Left lung (tissue), 10 donors: ENCODE data around the gene DUSP28. TPM values are rescaled to one million over a fixed set of nuclear protein-coding genes. Genes with fewer than 3 reads are reported as not detected.

Source experiments
- ATAC-seq: fragments of 200-7000 bp; cut with Tn5 transposase; one replicate; pipeline ENCODE4 v1.9.1; 2020; ENCODE audit warnings: moderate library complexity
- DNase-seq, 4 donors: peaks; one replicate each; pipeline ENCODE4 v3.0.0-alpha.2; 2013 to 2020
- H3K27ac ChIP-seq, 2 donors: fragments of 200-600 bp; sonication (generic) in 1 of 2; one replicate each; pipeline versions ENCODE4 v1.5.0 to v1.8.0; 2020 to 2021
- H3K27me3 ChIP-seq, 2 donors: fragments of 200-600 bp; sonication (generic) in 1 of 2; one replicate each; pipeline versions ENCODE4 v1.5.0 to v1.8.0; 2020 to 2021
- H3K36me3 ChIP-seq, 2 donors: fragments of 200-600 bp; sonication (generic) in 1 of 2; one replicate each; pipeline versions ENCODE4 v1.5.0 to v1.8.0; 2020 to 2021
- H3K4me1 ChIP-seq, 2 donors: fragments of 200-600 bp; one replicate each; pipeline ENCODE4 v1.8.0; 2021
- H3K4me3 ChIP-seq, 2 donors: fragments of 200-600 bp; sonication (generic) in 1 of 2; one replicate each; pipeline versions ENCODE4 v1.5.0 to v1.8.0; 2020 to 2021; ENCODE audit warnings: mild to moderate bottlenecking in 1 of 2
- H3K9me3 ChIP-seq, 2 donors: fragments of 200-600 bp; sonication (generic) in 1 of 2; one replicate each; pipeline versions ENCODE4 v1.5.0 to v1.8.0; 2020 to 2021
- intact Hi-C, 2 donors: fragments of 100-400 bp; cut with DNase I; formaldehyde crosslinking; loops; one replicate each; pipeline versions ENCODE4 v1.11.2 to v1.14.2; 2022
- polyA plus RNA-seq, 6 donors: library from polyadenylated mRNA; unstranded; fragments of 120-200 nt; gene quantifications; one replicate each; pipeline ENCODE4 v1.2.1, GENCODE V29; 2013; ENCODE audit not compliant: insufficient read length in 6 of 6
- total RNA-seq, 2 donors: library from RNA; stranded (reverse); fragmentation: NEBNext Ultra II Directional; extraction: Animal tissue kit (Norgen Biotek cat#: 25700); gene quantifications; one replicate each; pipeline ENCODE4 v1.2.1, GENCODE V29; 2021
- TF ChIP-seq, protein P1 (sequence below), 2 donors: fragments of 200-600 bp; sonication (generic) in 1 of 2; IDR thresholded peaks; one replicate each; pipeline versions ENCODE4 v1.5.0 to v1.8.0; 2021; ENCODE audit warnings: antibody characterized with exemption in 2 of 2
- donor health status: DM: no; HTN: yes; CAD: no.
- donor health status: DM: no; HTN: no; CAD: no.

DUSP28 gene
- total and polyA plus RNA-seq, 8 donors: 2.4 to 7.6 (median 5.5) TPM

- no peak for ATAC-seq
- Histone ChIP-seq H3K4me3 (no peak overlapping the region), H3K36me3 (peaks cover 0 to 28% of the 10 kb centered on the region in 2 donors), H3K27ac (no peak overlapping the region), H3K4me1 (peaks cover 0 to 4% of the 10 kb centered on the region in 2 donors), H3K9me3 (peaks cover 0 to 8% of the 10 kb centered on the region in 2 donors), H3K27me3 (no peaks in the 10 kb centered on the region)
- intact Hi-C loops: no loop called here
- TF ChIP-seq, protein P1, sequence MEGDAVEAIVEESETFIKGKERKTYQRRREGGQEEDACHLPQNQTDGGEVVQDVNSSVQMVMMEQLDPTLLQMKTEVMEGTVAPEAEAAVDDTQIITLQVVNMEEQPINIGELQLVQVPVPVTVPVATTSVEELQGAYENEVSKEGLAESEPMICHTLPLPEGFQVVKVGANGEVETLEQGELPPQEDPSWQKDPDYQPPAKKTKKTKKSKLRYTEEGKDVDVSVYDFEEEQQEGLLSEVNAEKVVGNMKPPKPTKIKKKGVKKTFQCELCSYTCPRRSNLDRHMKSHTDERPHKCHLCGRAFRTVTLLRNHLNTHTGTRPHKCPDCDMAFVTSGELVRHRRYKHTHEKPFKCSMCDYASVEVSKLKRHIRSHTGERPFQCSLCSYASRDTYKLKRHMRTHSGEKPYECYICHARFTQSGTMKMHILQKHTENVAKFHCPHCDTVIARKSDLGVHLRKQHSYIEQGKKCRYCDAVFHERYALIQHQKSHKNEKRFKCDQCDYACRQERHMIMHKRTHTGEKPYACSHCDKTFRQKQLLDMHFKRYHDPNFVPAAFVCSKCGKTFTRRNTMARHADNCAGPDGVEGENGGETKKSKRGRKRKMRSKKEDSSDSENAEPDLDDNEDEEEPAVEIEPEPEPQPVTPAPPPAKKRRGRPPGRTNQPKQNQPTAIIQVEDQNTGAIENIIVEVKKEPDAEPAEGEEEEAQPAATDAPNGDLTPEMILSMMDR (IDR thresholded peaks at IDR 0.05): no peak
- DNase-seq: no peak
Observed at GRCh38 chr2:240551811-240552210, 8.3 kb upstream of the DUSP28 start.

DNA sequence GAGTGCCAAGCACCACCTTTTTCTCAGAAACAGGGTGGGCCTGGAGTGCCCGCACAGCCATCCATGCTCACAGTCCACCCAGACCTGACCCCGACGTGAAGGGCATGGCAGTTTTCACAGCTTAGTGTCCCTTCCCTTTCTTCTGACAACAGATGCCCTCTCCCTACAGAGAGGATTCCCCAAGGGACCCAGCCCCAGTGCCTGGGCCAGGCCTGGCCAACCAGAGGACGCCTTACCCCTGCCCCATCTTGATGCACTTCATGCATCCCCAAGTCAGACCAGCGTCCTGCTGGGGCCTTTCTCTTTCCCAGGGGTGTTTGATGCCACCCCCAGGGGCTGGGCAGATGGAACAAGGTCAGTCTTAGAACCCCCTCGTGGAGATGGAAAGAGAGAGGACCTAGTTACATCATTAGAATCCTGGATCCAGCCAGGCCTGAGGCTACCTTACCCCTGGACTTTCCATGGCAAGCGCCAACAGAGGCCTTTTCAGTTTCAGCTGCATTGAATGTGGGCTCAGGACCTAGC lies 6.1 kb upstream of the DUSP28 start:
- Histone ChIP-seq H3K4me1 (peaks cover 14 to 26% of the 10 kb centered on the region in 2 donors), H3K9me3 (peaks cover 0 to 8% of the 10 kb centered on the region in 2 donors), H3K27ac (no peak overlapping the region), H3K4me3 (no peak overlapping the region), H3K27me3 (peaks cover 0 to 6% of the 10 kb centered on the region in 2 donors), H3K36me3 (peaks cover 0 to 28% of the 10 kb centered on the region in 2 donors)
- ATAC-seq (no peak), DNase-seq (no peak)
- intact Hi-C loops: no loop called here
- TF ChIP-seq, protein P1 (IDR thresholded peaks at IDR 0.05): no peak

DNA sequence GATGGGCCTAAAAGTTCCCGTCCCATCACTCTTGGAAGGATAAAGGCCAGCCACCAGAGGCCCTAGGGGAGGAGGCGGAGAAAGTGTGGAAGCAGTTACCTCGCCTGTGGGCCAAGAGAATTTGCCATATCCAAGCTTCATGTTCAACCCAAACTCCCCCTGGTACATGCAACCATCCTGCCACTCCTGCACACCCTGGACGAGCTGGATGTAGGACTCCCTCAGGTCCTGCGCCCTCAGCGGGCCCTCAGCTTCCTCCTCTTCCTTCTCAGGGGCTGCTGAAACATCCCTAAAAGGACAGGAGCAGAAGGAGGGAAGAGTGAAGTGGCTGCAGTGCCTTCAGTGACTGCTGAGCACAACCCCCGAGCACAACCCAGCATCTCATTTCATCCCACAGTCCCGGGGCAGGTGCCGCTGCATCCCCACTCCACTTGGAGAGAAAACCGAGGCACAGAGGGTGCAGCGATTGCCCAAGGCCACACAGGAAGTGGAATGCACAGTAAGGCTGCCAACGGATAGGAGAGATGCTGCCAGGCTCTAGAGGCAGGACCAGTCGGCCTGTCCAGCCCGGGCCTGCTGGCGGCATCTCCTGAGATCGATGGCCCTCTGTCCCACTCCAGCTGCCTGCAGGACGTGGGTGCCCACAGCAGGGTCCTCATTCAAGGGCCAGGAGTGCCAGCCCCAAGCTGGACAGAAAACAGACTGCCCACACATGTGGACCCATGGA lies 5.2 kb upstream of the DUSP28 start:
- Histone ChIP-seq H3K27ac (no peak overlapping the region), H3K4me3 (no peak overlapping the region), H3K4me1 (peaks cover 14 to 35% of the 10 kb centered on the region in 2 donors), H3K27me3 (peaks cover 0 to 6% of the 10 kb centered on the region in 2 donors), H3K9me3 (peaks cover 0 to 8% of the 10 kb centered on the region in 2 donors), H3K36me3 (peaks cover 0 to 28% of the 10 kb centered on the region in 2 donors)
- no peak for ATAC-seq
- DNase-seq: peak in 1 of 4 donors; percentile 60
- TF ChIP-seq, protein P1 (IDR thresholded peaks at IDR 0.05): no peak
- intact Hi-C loops: no loop called here

DNA sequence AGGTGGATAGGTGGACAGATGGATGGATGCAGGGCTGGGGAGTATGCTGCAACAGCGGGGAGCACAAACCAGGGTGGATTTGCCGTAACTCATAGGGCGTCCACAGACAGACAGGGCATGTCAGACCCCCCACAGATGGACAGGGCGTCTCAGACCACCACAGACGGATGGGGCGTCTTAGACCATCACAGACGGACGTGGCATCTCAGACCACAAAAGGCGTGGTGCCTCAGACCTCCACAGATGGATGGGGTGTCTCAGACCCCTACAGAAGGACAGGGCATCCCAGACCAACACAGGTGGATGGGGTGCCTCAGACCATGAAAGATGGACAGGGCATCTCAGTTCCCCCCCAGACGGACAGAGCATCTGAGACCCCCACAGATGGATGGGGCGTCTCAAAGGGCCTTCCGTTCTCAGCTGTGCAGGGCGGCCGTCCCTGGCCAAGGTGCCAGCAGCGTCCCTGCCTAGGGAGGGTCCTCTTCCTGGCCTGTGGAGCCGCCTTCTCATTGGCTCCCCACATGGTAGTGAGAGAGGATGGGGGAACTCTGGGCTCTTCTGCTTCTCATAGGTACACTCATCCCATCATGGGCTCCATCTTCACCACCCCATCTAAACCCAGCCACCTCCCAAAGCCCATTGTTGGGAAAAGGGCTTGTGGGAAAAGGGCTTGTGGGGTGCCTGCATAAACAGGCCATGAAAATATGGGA lies 4.5 kb upstream of the DUSP28 start:
- ATAC-seq: no peak
- H3K36me3 ChIP-seq: peaks cover 0 to 27% of the 10 kb centered on the region in 2 donors
- TF ChIP-seq, protein P1 (IDR thresholded peaks at IDR 0.05): no peak
- H3K4me3 ChIP-seq: no peak overlapping the region
- H3K27ac ChIP-seq: no peak overlapping the region
- peaks cover 14 to 37% of the 10 kb centered on the region in 2 donors for H3K4me1 ChIP-seq
- peaks cover 0 to 8% of the 10 kb centered on the region in 2 donors for H3K9me3 ChIP-seq
- no peak for DNase-seq
- peaks cover 0 to 6% of the 10 kb centered on the region in 2 donors for H3K27me3 ChIP-seq
- intact Hi-C loops: no loop called here
